GM23338 (cell line): Measurements from ENCODE around the gene UNC79. TPM values are rescaled to one million over a fixed set of nuclear protein-coding genes. Genes with fewer than 3 reads are reported as not detected.

Experiments used
- ATAC-seq: fragments of 200-7000 bp; cut with Tn5 transposase; 3 replicates; pipeline ENCODE4 v1.9.1; 2020
- DNase-seq: peaks from one replicate; pipeline ENCODE4 v3.0.0-alpha.2; 2015; ENCODE audit warnings: low spot score
- H2AFZ ChIP-seq: fragments of 200-600 bp; sonication (generic); 2 replicates; pipeline ENCODE4 v1.8.0; 2016; ENCODE audit warnings: antibody characterized with exemption, mild to moderate bottlenecking, moderate library complexity
- H3F3A ChIP-seq: fragments of 200-600 bp; sonication (generic); replicated peaks from 2 replicates; pipeline ENCODE4 v1.8.0; 2017; ENCODE audit warnings: antibody characterized with exemption, mixed run types, low read depth
- H3K27ac ChIP-seq: fragments of 200-600 bp; sonication (generic); 2 replicates; pipeline ENCODE4 v1.6.1; 2016; ENCODE audit warnings: low read depth
- H3K27me3 ChIP-seq: fragments of 200-600 bp; sonication (generic); 2 replicates; pipeline ENCODE4 v1.8.0; 2016; ENCODE audit warnings: mild to moderate bottlenecking, mixed run types, moderate library complexity; ENCODE audit not compliant: insufficient read depth
- H3K36me3 ChIP-seq: fragments of 200-600 bp; sonication (generic); 2 replicates; pipeline ENCODE4 v1.8.0; 2016; ENCODE audit warnings: mild to moderate bottlenecking; ENCODE audit not compliant: insufficient read depth
- H3K4me1 ChIP-seq: fragments of 200-600 bp; sonication (generic); 2 replicates; pipeline ENCODE4 v1.8.0; 2016; ENCODE audit warnings: mild to moderate bottlenecking, moderate library complexity; ENCODE audit not compliant: insufficient read depth
- H3K4me2 ChIP-seq: fragments of 200-600 bp; sonication (generic); 2 replicates; pipeline ENCODE4 v1.7.1; 2017; ENCODE audit warnings: mixed run types
- H3K4me3 ChIP-seq: fragments of 200-600 bp; sonication (generic); 2 replicates; pipeline ENCODE4 v1.6.1; 2016; ENCODE audit warnings: mixed run types
- H3K79me2 ChIP-seq: fragments of 200-600 bp; sonication (generic); replicated peaks from 2 replicates; pipeline ENCODE4 v1.8.0; 2017; ENCODE audit warnings: mild to moderate bottlenecking; ENCODE audit not compliant: insufficient read depth
- H3K9me2 ChIP-seq: fragments of 200-600 bp; sonication (generic); 2 replicates; pipeline ENCODE4 v1.8.0; 2017; ENCODE audit not compliant: insufficient read depth
- H4K20me1 ChIP-seq: fragments of 200-600 bp; sonication (generic); replicated peaks from 2 replicates; pipeline ENCODE4 v1.8.0; 2017; ENCODE audit warnings: mild to moderate bottlenecking; ENCODE audit not compliant: insufficient read depth
- H3K27ac Mint-ChIP-seq: 2 replicates; pipeline ENCODE4 v1.8.0; 2020; ENCODE audit warnings: inconsistent platforms, mild to moderate bottlenecking, moderate library complexity, mixed read lengths
- H3K27me3 Mint-ChIP-seq: 3 replicates; pipeline ENCODE4 v1.8.0; 2022; ENCODE audit warnings: low read depth, mild to moderate bottlenecking, moderate library complexity, mixed read lengths, inconsistent platforms; ENCODE audit not compliant: insufficient read depth, poor library complexity
- H3K36me3 Mint-ChIP-seq: 3 replicates; pipeline ENCODE4 v1.8.0; 2021; ENCODE audit warnings: low read depth, mild to moderate bottlenecking, inconsistent platforms, moderate library complexity, mixed read lengths
- H3K4me1 Mint-ChIP-seq: 3 replicates; pipeline ENCODE4 v1.8.0; 2020; ENCODE audit warnings: mild to moderate bottlenecking, inconsistent platforms, mixed read lengths
- H3K4me3 Mint-ChIP-seq: 3 replicates; pipeline ENCODE4 v1.8.0; 2021; ENCODE audit warnings: moderate library complexity, mild to moderate bottlenecking, inconsistent platforms, mixed read lengths
- H3K9me3 Mint-ChIP-seq: 3 replicates; pipeline ENCODE4 v1.8.0; 2020; ENCODE audit warnings: moderate library complexity, mild to moderate bottlenecking, inconsistent platforms, mixed read lengths
- CREB1 ChIP-seq: fragments of 250-450 bp; sonication (Bioruptor Pico); IDR thresholded peaks from 2 replicates; pipeline ENCODE4 v1.5.0; 2020; ENCODE audit warnings: low read depth, mild to moderate bottlenecking, moderate library complexity
- CTCF ChIP-seq, 2 experiments: fragments of 200-600 bp in 1 of 2; sonication (generic) in 1 of 2; conservative IDR thresholded peaks; 2 replicates each; pipeline versions ENCODE4 v1.5.1 to v1.6.1; 2016 to 2017; ENCODE audit warnings: antibody characterized with exemption in 2 of 2, low read depth in 2 of 2, mild to moderate bottlenecking in 2 of 2, moderate library complexity in 1 of 2
- ETS1 ChIP-seq: IDR thresholded peaks from 2 replicates; pipeline ENCODE4 v1.6.1; 2016; ENCODE audit warnings: antibody characterized with exemption
- EZH2 ChIP-seq: fragments of 200-600 bp; sonication (generic); IDR thresholded peaks from one replicate; pipeline ENCODE4 v1.8.0; 2017; ENCODE audit warnings: antibody characterized with exemption, mild to moderate bottlenecking, low read depth; ENCODE audit not compliant: unreplicated experiment
- EZH2phosphoT487 ChIP-seq: fragments of 200-600 bp; sonication (generic); IDR thresholded peaks from one replicate; pipeline ENCODE4 v1.8.1; 2018; ENCODE audit warnings: antibody characterized with exemption; ENCODE audit not compliant: unreplicated experiment
- JUNB ChIP-seq: IDR thresholded peaks from one replicate; pipeline ENCODE4 v1.6.1; 2016; ENCODE audit warnings: antibody characterized with exemption; ENCODE audit not compliant: unreplicated experiment
- NANOG ChIP-seq: IDR thresholded peaks from 2 replicates; pipeline ENCODE4 v1.6.1; 2016; ENCODE audit warnings: antibody characterized with exemption, borderline replicate concordance
- POLR2AphosphoS5 ChIP-seq: IDR thresholded peaks from 2 replicates; pipeline ENCODE4 v1.6.1; 2016; ENCODE audit warnings: antibody characterized with exemption, low read depth
- REST ChIP-seq: IDR thresholded peaks from one replicate; pipeline ENCODE4 v1.6.1; 2018; ENCODE audit warnings: antibody characterized with exemption; ENCODE audit not compliant: unreplicated experiment
- STAT1 ChIP-seq: IDR thresholded peaks from one replicate; pipeline ENCODE4 v1.6.1; 2016; ENCODE audit warnings: antibody characterized with exemption; ENCODE audit not compliant: unreplicated experiment
- ZNF114 ChIP-seq: fragments of 250-450 bp; sonication (Bioruptor Pico); IDR thresholded peaks from 2 replicates; pipeline ENCODE4 v1.5.0; 2020; ENCODE audit warnings: mild to moderate bottlenecking, moderate library complexity
- ZNF331 ChIP-seq: fragments of 250-450 bp; sonication (Bioruptor Pico); IDR thresholded peaks from 2 replicates; pipeline ENCODE4 v1.5.0; 2020; ENCODE audit warnings: low read depth, mild to moderate bottlenecking, moderate library complexity
- ZNF462 ChIP-seq: fragments of 250-450 bp; sonication (Bioruptor Pico); IDR thresholded peaks from 2 replicates; pipeline ENCODE4 v1.5.0; 2020; ENCODE audit warnings: mild to moderate bottlenecking, moderate library complexity
- polyA plus RNA-seq: library from polyadenylated mRNA; unstranded; fragments of >200 nt; fragmentation: Nextera tagmentation; extraction: Ambion mirVana; gene quantifications from 2 replicates; pipeline ENCODE4 v1.2.1, GENCODE V29; 2016
- total RNA-seq: library from RNA; depleted of rRNA; stranded (reverse); fragments of >200 nt; shearing (Covaris generic); gene quantifications from 2 replicates; pipeline ENCODE4 v1.2.3, GENCODE V29; 2014

UNC79 gene
- total and polyA plus RNA-seq, 2 experiments from 2014 or later = 1.8 to 3.6 TPM

GRCh38 chr14:93713726-93714405, 283.1 kb downstream of the UNC79 start:
- H3K9me3 Mint-ChIP-seq = no peaks in the 10 kb centered on the region
- no peaks in the 10 kb centered on the region for H3K27me3 ChIP-seq
- TF ChIP-seq ZNF462 (CRISPR knock-in tag) = no peak
- TF ChIP-seq EZH2 = no peak
- no peak for TF ChIP-seq CREB1 (CRISPR knock-in tag)
- no peak for TF ChIP-seq JUNB
- no peak for TF ChIP-seq STAT1
- TF ChIP-seq ETS1 = no peak
- no peak for TF ChIP-seq CTCF (conservative IDR thresholded peaks at IDR 0.05; ENCODE audit: low read depth in 2 of 2)
- TF ChIP-seq ZNF114 (CRISPR knock-in tag) = no peak
- no peak for TF ChIP-seq EZH2phosphoT487
- TF ChIP-seq POLR2AphosphoS5 = no peak
- TF ChIP-seq ZNF331 (CRISPR knock-in tag) = no peak
- TF ChIP-seq REST = no peak
- TF ChIP-seq NANOG = no peak
- ATAC-seq = no peak
- H3K79me2 ChIP-seq = no peaks in the 10 kb centered on the region
- H3K27me3 Mint-ChIP-seq = peaks cover 9% of the 10 kb centered on the region
- peaks cover 20% of the 10 kb centered on the region for H3K4me1 Mint-ChIP-seq
- H3F3A ChIP-seq = no peaks in the 10 kb centered on the region
- H3K9me2 ChIP-seq = no peaks in the 10 kb centered on the region
- no peak overlapping the region for H3K4me3 ChIP-seq
- no peaks in the 10 kb centered on the region; the same call in 1 of the 2 replicates for H3K4me1 ChIP-seq
- H3K4me3 Mint-ChIP-seq = no peak overlapping the region
- no peaks in the 10 kb centered on the region for H3K36me3 ChIP-seq
- no peaks in the 10 kb centered on the region for H4K20me1 ChIP-seq
- DNase-seq = no peak
- H3K4me2 ChIP-seq = no peak overlapping the region
- no peak overlapping the region for H3K27ac Mint-ChIP-seq
- H3K36me3 Mint-ChIP-seq = no peaks in the 10 kb centered on the region
- H2AFZ ChIP-seq = no peak overlapping the region
- no peak overlapping the region for H3K27ac ChIP-seq
